CD4-positive, alpha-beta T cell treated with Interleukin-17A for 4 hours (primary cell): ENCODE results near the gene TSC22D3.
A peak's percentile ranks its signal among the peaks of the same experiment; 100 is the strongest.
"Not testable (repeated sequence)": the region's sequence is repeated elsewhere in the genome, so short reads cannot be mapped to it uniquely, and the experiment has no call there.

Experiments
- DNase-seq: peaks from one replicate; pipeline ENCODE4 v3.0.0-alpha.2; 2020; ENCODE audit warnings: mixed read lengths

Gene TSC22D3

DNA sequence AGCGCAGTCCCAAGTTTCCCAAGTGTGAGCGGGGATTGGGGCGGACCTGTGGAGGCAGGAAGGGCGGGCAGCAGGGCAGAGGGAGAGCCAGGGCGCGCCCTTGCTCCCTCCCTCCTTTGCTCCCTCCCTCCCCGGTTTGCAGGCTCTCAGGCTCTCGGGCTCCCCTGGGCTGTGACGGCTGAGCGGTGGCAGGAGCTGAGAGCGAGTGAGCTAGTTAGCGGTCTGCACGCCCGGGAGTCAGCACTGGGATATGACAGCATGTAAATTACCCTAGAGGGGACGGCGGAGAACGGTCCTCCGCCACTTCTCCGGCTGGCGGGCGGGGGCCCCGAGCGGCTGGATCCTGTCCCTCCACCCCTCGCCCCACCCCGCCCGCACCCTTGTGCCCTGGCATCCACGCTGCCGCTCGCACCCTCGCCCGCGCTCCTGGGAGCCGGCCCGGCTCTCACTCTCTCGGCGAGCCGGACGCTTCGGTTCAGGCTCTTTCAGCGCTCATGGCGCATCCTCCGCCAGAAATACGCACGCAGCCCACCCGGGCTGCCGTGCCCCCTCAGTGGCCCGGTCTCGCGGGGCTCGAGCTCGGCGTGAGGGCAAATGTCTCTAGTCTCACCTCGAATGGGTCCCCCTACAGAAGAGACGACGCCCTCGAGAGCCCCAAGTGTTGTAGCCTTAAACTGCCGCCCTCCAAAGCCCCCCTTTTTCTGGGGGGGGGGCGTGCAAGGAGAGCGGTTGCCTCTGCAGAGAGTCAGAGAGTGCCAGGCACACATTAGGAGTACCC lies at the start of gene TSC22D3:
TSS of gene TSC22D3 (minus strand) at position 54 of the 778 bp plus-strand sequence. CDS start 368 bp downstream, outside the sequence.
- DNase-seq = peak; percentile 63

DNA sequence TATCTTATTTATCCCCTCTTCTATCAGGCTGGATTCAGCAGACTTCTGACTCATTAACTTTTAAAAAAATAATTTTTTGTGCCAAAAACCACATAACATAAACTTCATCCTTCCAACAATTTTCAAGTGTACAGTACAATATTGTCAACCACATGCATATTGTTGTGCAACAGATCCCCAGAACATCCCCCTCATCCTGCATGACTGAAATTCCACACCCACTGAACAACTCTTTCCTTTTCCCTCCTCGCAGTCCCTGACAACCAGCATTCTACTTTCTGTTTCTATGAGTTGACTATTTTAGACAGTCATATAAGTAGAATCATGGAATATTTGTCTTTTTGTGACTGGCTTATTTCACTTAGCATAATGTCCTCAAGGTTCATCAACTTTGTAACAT lies 47.9 kb upstream of the TSC22D3 start:
- no peak for DNase-seq

DNA sequence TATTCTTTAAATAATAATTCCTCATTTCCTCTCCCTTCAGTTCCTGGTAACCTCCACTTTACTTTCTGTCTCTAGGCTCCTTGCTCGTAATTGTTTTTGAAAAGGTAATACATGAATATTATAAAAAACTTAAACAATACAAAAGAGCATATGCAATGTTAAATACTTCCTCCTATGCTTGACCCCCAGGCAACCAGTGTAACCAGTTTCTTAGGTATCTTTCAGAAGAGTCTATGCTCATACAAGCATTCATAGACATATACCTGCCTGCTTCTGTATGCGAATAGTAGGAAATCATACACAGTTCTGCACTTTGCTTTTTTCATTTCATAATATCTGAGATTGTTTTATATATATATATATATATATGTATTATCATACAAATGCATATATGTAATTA lies 47.5 kb upstream of the TSC22D3 start:
- no peak for DNase-seq

DNA sequence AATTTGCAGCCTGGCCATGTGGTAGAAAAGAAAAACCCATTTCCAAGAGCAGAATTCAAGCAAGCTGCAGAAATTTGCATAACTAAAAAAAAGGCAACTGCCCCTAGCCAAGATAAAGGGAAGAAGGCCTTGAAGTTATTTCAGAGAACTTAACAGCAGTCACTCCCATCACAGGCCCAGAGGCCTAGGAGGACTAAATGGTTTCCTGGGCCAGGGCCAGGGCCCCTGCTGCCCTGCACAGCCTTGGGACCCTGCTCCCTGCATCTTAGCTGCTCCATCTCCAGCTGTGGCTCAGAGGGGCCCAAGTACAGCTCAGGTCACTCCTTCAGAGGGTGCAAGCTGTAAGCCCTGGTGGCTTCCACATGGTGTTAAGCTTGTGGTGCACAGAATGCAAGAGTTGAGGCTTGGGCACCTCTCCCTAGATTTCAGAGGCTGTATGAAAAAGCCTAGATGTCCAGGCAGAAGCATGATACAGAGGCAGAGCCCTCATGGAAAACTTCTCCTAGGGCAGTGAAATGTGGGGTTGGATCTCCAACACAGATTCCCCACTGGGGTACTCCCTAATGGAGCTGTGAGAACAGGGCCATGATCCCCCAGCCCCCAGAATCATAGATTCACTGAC lies 43.4 kb upstream of the TSC22D3 start:
- DNase-seq = no peak

GRCh38 chrX:107810053-107810452 lies 34.5 kb upstream of the TSC22D3 start:
- DNase-seq = not testable (repeated sequence)

GRCh38 chrX:107805179-107805578 lies 29.6 kb upstream of the TSC22D3 start:
- DNase-seq = no peak

GRCh38 chrX:107804427-107804826 lies 28.8 kb upstream of the TSC22D3 start:
- no peak for DNase-seq

- no peak for DNase-seq
Measured at GRCh38 chrX:107787827-107788226, 12.2 kb upstream of the TSC22D3 start.

- DNase-seq = no peak
Measured at GRCh38 chrX:107780525-107780924, 4.9 kb upstream of the TSC22D3 start.

- no peak for DNase-seq
Measured at GRCh38 chrX:107777536-107777832, 1.9 kb upstream of the TSC22D3 start, which contains the start of gene NCBP2L. Gene NCBP2L, plus strand, starts transcription at chrX:107777733. Its CDS starts 16,488 bp downstream, at chrX:107794221.

DNA sequence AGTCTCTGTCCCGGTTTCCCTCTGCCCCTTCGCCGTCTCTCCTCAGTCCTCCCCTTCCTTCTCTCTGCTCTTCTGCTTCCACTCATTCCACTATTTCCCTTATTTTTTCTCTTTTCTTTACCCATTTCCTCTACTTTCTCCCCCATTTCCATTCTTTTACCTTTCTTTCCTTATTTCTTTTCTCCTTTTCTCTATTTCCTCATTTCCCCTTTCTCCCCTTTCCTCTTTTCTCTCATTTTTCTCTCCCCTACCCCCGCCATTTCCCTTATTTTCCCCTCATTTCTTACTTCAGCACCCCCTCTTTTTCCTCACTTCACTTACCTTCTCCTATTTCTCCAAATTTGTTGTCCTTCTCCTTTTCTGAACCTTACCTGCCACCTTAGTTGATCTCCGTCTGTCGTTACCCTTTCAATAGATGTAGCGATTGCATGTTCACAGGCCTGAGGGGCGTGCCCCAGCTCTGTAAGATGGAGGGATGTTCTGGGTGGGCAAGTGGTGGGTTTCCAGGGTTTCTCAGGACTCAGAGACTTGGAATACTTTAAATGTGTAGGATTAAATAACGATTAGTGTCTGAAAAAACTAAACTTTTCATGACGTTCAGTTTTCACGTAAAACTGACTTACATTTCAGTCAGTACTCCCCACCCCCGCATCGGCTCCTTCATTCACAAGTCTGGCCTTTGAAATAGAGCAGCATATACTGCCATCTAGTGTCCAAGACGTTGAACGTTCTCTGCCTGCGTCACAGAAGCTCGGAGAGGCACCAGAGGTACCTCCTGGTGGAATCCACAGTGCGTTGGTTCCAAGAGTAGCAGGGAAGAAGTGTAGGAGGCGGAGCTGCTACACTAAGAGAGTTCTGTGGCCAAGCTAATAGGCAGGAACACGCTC lies 1.3 kb upstream of the TSC22D3 start:
- DNase-seq = peak; percentile 81

DNA sequence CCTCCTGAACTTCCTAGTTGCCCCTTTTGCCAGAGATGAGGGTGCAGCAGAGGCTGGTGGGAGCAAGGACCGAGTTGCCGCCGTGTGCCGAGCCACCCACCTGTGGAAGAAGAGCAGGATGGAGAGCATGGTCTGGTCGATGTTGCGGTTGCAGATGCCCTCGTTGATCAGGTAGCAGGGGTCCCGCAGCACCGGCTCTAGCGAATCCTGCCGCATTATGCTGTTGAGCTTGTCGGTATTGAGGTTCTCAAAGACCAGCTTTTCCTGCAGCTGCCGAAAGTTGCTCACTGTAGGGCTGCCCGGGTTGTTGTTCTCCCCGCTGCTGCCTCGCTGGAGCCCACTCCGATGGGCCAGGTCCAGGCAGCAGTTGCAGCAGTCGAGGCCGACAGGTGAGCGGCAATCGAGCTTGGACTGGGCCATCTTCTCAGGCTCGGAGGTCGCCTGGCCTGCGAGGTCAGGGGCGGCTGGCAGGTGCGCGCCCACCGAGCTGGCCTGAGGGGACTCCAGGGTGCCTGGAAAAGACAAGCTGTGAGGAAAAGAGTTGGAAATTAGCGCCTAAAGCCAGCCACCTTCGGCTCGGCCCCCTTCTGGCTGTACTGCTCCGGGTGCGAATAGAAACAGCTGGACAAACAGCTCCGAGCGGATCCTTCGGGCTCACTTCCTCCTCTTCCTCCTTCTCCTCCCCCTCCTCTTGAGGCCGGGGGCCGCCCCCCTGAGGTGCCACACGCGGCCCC lies 420 bp downstream of the TSC22D3 start:
- DNase-seq = peak; percentile 28

- DNase-seq = no peak
Measured at GRCh38 chrX:107773906-107774435, 1.6 kb downstream of the TSC22D3 start.

GRCh38 chrX:107773206-107773605 lies 2.4 kb downstream of the TSC22D3 start:
- no peak for DNase-seq

- no peak for DNase-seq
Measured at GRCh38 chrX:107769581-107770317, 5.8 kb downstream of the TSC22D3 start.

GRCh38 chrX:107768051-107768450 lies 7.5 kb downstream of the TSC22D3 start:
- no peak for DNase-seq

DNA sequence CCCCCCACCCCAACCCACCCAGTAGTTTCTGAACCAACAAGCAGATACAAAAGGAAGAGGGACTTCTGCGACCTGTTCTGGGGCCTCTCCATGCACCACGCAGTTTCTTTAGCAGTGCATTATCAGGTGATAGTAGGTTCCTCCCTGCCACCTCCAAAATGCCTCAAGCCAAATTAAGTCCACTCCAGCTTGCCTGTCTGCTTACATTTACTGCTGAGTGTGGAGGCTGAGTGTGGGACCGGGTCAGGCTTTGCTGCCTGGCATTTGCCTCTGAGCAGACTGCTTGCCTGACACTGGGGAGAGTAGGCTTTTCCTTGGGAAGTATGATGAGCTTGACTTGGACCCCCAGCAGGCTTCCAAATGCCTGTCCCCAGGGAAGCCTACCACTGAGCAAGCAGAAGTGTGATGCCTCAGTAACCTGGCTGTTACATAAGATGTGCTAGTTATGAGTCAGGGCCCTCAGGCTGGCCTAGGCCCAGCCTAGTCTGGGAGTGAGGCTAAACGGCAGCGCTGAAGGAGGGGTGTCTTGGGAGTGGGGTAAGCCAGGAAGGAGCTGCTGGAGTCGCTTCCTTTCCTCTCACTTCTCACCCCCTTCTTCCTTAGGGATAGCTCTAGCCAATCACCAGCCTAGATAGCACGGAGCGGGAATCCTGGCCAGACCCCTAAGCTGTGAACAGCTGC lies 9.0 kb downstream of the TSC22D3 start:
- no peak for DNase-seq

- DNase-seq = no peak
Measured at GRCh38 chrX:107764845-107765608, 10.6 kb downstream of the TSC22D3 start.

GRCh38 chrX:107763647-107764046 lies 11.9 kb downstream of the TSC22D3 start:
- no peak for DNase-seq
